Hematopoietic multipotent progenitor cell treated with erythropoietin and hydrocortisone succinate and interleukin-3 and kit ligand, for 15 days (in vitro differentiated cells): ENCODE results near the gene WWP2.
A peak's percentile ranks its signal among the peaks of the same experiment; 100 is the strongest.

Source experiments
- DNase-seq: peaks from one replicate; pipeline ENCODE4 v3.0.0-alpha.2; 2015; ENCODE audit warnings: low spot score

Gene WWP2

DNA sequence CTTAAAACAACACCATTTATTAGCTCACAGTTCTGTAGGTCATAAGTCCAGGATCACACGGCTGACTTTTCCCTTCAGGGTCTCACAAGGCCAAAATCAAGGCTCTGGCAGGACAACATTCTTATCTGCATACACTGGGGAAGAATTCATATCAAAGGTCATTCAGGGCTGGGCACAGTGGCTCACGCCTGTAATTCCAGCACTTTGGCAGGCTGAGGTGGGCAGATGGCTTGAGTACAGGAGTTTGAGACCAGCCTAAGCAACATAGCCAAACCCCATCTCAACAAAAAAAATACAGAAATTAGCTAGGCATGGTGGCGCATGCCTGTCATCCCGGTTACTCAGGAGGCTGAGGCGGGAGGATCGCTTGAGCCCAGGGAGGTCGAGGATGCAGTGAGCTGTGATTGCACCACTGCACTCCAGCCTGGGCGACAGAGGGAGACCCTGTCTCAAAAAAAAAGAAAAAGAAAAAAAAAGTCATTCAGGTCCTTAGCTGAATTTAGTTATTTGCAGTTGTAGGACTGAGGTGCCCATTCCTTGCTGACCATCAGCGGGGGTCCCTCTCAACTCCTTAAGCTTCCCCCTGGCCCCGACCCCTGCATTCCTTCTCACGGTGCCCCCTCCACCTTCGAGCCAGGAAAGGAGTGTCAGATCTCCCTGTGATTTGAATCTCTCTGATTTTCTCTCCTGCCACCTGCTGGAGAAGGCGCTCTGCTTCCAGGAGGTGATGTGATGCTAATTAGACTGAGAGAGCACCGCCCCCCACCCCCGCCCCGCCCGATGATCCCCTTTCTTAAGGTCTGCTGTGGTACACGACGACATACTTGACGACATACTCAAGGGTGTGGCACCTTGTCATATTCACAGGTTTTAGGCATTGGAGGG, 97.2 kb downstream of the WWP2 start:
- peak; percentile 8 for DNase-seq

DNA sequence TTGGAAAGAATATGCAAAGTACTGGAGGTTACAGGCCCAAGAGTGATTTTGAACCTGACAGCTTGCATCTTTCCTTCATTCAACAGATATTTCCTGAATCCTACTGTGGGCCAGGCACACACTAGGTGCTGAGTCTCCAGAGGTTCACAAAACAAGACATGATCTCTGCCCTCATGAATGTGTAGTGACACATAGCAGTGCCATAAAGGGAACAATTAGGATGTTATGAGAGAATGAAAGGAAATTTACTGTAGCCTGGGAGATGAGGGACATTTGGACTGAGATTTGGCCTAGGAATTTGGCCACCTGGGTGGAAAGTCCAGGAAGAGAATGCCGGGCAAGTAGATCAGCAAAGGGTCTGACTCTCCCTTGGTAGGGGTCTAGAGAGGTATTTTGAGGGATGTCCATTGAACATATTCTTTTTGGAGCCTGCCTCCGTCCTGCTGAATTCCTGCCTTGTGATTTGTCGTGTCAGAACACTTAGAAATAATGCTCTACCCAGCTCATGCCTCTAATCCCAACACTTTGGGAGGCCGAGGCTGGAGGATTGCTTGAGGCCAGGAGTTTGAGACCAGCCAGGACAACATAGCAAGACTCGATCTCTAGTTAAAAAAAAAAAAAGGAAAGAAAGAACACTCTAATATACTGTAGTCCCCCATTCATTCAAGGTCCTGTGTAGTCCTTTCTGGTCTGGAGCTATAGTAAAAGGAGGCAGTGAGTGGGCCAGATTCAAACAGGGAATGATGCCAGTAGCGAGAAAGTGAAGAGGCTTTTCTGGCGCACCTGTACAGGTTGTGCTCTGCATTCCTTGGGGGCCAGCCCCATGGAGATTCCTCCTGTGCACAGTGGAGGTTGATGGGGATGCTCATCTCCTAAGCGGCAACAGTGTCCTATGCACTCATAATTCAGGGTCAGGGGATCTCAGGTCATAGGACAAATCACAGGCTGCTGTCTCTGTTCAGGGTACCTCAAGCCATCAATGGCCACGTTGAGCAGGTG, 98.4 kb downstream of the WWP2 start:
- DNase-seq: no peak

DNA sequence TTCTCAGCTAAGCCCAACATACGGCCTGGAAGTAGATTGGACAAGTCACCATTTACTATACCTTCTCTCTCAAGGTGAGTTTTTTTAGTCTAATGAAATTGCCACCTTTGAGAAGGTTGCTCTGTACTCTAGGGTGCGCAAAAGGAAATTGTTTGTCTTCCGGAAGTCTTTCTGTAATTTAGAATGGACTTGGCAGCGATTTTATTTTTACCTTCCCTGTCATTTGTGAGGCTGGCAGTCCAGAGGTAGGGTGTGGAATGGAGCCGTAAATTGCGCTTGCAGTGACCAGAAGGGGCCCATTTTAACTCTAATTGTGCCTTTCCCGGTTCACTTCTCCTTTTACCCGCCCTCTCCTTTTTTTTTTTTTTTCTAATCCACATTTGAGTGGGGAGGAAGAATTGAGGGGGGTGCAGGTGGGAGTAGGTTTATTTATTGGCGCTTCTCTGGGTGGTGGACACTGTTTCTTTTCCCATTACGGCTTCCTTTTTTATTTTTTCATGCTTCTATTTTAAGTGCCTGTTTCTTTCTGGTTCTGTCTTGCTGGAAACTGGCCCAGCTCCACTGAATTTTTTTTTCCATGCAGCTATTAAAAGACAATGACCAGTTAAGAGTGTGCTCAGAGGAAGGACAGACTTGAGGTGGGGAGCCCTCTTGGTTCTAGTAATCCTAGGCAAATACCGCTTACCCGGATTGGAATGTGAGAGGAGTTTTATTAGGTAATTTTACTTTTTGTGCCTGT, 99.3 kb downstream of the WWP2 start:
- no peak for DNase-seq

DNA sequence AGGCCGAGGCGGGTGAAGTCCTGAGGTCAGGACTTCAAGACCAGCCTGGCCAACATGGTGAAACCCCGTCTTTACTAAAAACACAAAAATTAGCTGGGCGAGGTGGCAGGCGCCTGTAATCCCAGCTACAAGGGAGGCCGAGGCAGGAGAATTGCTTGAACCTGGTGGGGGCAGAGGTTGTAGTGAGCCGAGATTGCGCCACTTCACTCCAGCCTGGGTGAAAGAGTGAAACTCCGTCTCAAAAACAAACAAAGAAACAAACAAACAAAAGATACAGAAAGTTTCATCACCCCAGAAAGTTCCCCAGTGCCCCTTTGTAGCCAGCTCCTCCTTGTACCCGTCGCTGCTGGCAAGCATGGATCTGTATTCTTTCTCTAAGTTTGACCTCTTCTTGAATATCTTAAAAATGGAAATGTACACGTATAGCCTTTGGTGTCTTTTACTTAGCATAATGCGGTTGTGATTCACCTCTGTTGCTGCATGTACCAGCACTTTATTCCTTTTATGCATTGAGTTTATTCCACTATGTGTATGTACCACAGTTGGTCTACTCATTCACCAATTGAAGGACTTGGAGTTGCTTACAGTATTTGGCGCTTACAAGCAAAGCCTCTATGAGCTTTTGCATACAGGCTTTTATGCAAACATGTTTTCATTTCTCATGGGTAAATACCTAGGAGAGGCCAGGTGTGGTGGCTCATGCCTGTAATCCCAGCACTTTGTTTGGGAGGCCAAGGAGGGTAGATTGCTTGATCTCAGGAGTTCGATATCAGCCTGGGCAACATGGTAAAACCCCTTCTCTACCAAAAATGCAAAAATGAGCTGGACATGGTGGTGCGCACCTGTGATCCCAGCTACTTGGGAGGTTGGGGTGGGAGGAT, 101.5 kb downstream of the WWP2 start:
- DNase-seq: no peak

DNA sequence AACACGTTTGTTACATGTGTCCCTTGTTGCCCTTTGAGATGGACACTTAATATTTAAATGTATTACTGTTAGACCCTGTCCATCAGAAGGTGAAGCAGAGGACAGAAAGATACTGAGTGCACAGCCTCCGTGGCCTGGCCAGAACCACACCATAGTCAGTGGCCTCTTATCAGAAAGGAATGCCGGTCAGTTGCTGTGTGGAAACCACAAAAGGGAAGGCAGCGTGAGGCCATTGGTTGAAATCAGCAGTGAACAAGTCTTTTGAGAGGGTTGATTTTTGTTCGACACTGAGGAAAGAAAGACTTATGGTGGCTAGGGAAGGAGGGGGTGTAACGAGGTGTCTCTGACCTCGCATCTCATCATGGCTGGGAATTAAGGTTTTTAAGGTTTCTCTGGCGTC, 103.6 kb downstream of the WWP2 start:
- DNase-seq: no peak

DNA sequence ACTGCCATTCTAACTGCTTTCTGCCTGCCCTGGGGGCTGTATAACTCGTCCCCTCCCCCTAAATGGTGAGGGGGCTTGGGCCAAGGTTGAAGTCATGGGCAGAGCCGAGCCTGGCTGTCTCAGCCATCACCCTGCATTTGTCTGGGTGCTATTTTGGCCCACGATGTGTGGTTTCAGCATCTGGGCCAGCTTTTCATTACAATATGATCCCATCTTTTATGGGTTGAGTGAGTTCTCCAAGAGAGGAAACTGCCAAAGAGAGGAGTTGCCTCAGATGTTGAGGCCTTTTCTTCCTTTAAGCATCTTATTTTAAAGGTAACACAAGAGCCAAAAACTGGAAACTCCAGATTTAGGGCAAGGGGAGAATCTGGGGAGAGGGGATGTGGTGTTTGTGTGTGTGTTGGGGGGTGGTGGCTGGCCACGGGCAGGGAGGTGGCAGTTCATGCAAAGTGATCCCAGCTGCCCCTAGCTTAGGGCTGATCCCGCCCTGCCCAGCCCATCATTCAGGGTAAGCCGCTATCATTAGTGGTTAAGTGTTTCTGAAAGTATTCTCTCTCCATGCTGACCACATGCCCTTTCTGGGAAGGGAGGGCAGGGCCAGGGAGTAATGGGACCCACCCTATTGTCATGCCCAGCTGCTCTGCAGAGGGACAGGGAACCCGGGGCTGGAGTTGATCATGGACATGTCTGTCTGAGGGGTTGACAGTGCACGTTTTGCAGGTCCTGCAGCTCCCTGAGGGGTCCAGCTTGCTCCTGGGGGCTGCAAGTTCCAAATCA, 105.8 kb downstream of the WWP2 start:
- no peak for DNase-seq

DNA sequence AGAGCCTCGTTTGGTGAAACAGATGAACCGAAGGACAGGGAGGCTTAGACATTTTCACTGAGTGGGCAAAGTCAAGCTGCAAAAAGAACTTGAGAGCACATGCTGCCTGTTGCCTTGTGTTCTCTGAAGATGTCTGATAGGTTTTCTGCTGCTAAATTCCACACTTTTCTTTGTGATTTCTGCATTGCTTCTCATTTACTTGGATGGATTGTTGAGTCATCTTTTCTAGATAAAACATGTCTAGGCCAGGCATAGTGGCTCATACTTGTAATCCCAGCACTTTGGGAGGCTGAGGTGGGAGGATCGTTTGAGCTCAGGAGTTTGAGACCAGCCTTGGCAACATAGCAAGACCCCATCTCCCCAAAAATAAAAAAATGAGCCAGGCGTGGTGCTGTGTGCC, 108.6 kb downstream of the WWP2 start:
- DNase-seq: no peak

DNA sequence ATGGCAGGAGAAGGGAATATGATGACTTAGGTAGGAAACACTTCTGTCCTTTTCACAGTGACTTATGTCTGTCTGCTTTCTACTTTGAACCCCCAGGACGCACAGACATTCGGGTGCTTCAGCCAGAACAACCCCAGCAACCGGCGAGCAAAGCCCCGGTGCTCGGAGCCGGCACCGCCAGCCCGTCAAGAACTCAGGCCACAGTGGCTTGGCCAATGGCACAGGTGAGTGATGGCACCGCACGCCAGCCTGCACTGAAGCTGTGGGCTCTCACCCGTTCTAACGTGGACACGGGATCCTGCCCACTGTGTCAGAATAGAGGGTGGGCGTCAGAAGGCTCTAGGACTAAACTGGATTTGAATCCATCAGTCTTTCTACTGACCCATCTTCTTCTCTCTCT, 109.6 kb downstream of the WWP2 start:
- DNase-seq: no peak

DNA sequence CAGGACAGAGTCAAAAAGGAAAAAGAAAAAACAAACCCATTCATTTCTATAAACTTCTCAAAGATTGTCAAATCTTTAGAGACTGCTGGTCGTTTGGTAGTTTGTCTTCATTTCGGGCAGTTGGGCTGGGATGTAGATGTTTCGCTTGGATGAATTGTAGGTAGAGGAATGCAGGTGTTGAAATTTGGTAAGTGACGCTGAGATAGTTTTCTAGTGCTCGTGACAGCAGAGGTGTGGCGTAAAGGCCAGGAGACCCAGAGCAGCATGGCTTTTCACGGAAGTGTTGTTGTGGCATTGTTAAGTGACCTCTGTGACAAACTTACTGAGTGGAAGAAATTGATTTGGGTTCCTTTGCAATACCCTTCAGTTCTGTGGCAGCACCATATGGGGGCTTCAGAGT, 110.8 kb downstream of the WWP2 start:
- no peak for DNase-seq

DNA sequence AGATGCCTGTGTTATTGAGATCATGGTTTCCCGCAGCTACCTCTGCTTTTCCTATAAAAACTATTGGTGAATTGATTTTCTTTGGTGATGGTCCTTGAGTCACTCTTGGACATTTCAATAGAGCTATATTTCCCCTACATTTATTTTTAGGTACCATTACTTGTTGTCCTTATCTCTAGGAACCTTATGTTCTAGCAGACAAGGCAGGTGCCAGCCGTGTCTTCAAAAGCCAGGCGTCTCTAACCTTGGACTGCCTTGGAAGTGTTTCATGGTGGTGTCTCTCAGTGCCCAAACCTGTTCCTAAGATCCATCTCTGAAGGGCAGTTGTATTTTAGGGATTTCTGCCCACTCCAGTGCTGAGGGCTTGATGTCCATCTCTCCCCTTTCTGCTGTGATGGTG, 111.7 kb downstream of the WWP2 start:
- no peak for DNase-seq

DNA sequence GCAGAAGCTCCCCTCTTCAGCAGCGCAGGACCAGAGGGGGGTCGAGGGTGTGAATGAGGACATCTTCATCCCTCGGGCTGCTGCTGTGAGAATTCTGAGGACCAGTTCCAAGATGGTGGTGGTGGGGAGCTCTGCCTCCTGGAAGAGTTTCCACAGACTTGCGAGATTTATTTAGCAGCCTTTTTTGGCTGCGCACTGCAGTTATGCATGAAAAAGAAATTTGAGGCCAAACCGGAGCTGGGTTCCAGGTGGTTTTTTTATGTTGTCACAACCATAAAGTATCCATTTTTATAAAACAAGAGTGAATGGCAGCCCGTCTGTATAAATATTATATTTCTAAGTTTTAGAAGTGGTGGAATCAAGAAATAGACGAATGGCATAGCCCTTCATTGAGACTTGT, 112.1 kb downstream of the WWP2 start:
- DNase-seq: no peak

DNA sequence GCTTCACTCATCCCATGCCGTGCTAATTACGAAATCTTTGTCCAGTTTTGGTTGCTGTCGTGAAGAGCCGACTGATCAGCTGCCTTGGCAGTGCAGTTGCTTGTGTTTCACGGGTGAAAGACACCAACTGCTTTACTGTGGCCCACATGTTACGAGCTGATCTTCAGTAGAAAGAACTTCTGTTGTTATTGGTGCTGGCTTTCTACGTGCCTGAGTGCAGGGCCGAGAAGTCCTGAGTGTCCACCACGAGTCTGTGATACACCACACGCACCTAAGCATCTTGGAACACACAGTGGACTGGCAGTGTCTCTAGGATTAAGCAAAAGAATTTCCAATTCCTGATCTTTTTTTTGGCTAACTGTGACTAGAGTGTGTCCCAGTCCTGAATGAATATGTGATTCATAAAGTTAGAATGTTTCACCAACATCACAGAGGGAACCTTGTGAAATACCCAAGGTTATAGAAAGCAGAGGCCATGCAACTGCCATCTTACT, 118.6 kb downstream of the WWP2 start:
- DNase-seq: no peak

DNA sequence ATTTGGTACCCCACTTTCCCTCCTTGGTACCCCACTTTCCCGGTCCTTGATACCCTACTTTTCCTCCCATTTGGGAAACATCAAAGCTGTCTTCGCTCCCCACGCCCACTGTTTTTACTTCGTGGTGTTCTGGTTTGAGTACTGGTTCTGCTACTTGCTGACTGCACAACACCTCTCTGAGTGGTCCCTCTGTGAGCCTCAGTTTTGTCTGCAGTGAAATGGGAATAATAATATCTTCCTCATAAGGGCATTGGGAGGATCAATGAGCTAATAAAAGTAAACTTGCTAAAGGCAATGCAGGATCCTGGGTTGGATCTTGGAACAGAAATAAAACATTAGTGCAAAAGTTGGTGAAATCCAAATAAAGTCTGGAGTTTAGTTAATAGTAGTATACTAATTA, 119.0 kb downstream of the WWP2 start:
- no peak for DNase-seq

DNA sequence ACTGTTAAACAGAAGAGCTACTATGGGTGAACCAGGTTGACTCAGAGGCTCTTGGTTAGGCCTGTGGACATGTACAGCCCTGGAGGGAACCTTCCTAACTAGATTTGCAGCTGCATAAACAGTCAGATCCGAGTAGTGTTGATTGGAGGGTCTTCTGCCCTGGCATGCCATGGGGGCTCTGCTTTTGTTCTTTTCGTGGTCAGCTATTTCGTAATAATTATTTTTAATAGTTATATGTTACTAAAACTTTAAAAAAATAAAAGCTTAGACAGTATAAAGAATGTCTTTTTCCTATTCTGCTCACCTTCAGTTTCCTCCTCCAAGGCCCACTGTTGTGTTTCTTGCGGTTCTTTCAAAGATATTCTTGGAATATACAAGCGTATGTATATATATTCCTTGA, 121.6 kb downstream of the WWP2 start:
- DNase-seq: no peak

DNA sequence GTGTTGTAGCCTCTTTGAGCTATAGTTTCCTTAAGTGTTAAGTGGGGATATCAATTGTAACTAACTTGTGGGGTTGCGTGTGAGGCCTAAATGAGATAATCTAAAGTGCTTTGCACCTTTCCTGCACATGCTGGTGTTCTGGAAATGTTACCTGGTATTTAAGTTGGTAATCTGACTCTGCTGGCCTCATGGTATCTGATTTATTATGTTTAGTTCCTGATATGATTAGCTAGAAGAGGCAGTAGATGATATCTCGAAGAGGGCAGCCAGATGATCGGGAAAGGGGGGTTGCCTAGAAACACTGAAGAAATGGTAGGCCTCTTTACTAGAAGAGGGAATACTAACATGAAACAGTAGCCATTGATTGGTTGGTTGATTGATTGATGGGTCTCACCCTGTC, 123.6 kb downstream of the WWP2 start:
- no peak for DNase-seq

DNA sequence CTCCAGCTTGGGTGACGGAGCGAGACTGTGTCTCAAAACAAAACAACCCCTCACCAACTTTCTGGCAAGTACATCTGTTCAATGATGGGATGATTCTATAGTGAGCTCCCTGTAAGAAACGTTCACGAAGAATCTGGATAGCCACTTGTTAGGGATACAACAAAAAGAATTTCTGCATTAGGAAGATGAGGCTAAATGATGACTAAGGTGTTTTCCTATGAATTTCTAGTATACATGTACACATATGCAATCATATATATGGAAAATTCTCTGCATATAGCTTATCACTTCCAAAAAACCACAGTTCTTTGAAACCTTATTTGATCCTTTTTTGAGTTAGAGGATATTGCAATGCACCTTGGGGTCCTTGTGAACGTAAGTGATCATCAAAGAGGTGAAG, 124.6 kb downstream of the WWP2 start:
- DNase-seq: no peak

DNA sequence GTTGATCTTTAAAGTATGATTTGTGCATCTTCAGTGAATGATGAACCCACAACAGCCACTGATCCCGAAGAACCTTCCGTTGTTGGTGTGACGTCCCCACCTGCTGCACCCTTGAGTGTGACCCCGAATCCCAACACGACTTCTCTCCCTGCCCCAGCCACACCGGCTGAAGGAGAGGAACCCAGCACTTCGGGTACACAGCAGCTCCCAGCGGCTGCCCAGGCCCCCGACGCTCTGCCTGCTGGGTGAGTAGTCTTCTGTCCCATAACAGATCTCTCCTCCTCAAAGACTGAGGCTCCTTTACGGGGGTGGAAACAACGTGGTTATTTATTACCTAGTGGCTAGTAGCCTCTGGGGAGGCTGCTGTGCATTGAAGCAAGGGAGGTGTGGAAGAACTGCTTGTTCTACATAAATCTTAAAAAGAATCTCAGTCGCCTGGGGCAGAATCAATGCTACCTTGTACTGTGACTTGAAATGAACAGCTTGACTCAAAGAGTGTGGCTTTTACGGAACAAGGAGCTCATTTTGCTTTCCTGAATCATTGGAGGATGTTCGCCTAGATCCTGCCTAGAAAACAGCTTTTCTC, 126.0 kb downstream of the WWP2 start:
- no peak for DNase-seq

DNA sequence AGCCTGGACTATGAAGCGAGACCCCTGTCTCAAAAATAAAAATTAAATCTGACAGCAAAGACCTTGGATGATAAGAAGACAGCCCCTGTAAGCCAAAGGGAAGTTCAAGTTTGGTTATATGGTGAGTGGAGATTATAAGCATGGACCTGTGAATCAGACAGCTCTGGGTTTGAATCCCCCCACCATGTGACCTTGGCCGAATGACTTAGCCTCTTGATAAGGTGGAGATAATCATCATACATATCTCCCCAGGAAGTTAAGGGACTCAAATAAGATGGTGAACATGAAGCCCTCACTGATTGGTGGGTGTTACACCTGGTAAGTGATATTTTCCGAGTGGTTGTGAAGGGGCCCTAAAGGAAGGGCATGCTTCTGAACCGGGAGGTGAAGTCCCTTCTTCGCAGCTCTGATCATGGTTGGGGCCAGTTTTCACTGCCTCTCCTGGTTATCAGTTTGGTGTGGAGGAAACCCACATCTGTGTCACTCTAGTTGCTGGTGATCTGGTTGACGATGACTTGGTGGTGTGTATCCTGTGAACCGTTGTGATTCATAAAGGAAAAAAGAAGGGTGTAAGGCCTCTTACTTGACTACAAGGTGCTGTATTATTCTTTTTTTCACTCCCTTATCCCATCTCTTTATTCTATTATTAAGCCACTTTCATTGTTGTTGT, 127.3 kb downstream of the WWP2 start:
- DNase-seq: no peak

DNA sequence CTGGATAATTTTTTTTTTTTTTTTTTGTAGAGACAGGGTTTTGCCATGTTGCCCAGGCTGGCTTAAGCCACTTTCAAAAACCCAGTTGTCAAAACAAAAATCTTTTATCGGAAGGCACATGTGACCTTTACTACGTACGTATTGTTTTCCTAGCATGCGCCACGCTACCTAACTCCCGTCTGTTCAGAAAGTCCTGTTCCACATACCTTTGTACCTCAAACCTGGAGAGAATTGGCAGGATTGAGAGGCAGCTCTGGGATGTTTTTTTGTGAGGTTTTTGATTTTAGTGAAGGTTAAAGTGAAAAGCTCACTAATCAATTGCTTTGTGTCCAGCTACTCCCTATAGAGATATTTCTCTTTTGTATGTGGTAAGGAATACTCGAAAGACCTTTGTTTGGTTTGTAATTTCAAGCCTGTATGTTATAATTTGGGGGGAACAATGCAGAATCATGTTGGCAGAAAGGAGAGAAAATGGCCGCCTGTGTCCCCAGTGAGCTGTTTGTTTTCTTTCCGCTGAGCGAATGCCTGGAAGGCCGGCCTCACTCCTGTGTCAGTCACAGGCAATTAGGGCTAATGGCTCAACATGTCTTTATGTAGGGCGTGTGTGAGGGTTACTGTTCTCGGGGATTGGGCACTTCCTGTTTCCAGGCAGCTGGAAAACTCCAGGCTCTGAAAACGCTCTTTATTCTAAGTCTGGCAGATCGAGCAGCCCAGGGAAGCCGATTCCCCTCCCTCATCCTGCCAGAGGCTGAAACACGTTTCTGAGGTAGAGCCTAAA, 128.2 kb downstream of the WWP2 start:
- no peak for DNase-seq
